ENCODE results near the gene FKBP1B.

DNA sequence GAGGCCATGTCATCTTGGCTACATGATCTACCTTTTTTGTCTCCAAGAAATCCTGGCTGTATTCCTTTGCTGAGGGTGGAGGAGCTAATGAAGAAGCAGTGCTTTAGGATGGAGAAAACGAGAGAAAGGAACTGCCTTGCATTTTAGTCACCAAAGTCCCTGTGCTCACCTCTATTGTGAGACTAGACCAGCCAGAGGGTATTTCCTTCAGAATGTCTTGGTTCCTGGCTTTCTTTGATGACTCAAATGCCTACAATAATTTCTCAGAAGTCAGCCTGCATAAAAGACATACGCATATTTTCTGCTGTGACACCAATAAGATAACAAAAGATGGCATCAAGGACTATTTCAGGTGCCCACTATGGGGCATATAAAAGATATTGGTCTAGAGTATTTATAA, 15.8 kb downstream of the FKBP1B start:
- TF ChIP-seq, protein P1, sequence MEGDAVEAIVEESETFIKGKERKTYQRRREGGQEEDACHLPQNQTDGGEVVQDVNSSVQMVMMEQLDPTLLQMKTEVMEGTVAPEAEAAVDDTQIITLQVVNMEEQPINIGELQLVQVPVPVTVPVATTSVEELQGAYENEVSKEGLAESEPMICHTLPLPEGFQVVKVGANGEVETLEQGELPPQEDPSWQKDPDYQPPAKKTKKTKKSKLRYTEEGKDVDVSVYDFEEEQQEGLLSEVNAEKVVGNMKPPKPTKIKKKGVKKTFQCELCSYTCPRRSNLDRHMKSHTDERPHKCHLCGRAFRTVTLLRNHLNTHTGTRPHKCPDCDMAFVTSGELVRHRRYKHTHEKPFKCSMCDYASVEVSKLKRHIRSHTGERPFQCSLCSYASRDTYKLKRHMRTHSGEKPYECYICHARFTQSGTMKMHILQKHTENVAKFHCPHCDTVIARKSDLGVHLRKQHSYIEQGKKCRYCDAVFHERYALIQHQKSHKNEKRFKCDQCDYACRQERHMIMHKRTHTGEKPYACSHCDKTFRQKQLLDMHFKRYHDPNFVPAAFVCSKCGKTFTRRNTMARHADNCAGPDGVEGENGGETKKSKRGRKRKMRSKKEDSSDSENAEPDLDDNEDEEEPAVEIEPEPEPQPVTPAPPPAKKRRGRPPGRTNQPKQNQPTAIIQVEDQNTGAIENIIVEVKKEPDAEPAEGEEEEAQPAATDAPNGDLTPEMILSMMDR (IDR thresholded peaks at IDR 0.05) = no peak
- no peak for TF ChIP-seq EP300 (IDR thresholded peaks at IDR 0.05; ENCODE audit: low read depth)
- TF ChIP-seq POLR2A (IDR thresholded peaks at IDR 0.05) = no peak
